NCI-H128 (cell line): Measurements from ENCODE around the gene MYH13.

Source experiments
- DNase-seq: peaks from one replicate; lab custom pipeline; 2025; ENCODE audit not compliant: unreplicated experiment; lab: John Stamatoyannopoulos, UW

Gene MYH13

DNA sequence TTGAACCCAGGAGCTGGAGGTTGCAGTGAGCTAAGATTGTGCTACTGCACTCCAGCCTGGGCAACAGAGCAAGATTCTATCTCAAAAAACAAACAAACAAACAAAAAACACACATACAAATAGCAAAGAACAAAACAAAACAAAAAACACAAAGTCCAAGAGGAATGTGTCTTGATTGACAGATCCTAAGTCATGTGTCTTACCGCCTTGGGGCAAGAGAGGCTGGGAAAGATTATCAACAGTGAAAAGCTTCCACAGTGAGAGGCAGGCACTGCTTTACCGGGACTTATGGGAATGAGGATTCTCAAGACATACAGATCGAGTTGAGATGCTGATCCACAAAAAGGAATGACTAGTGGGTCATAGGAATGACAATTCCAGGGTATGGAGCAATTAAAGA, 111.7 kb downstream of the MYH13 start:
- DNase-seq = no peak

DNA sequence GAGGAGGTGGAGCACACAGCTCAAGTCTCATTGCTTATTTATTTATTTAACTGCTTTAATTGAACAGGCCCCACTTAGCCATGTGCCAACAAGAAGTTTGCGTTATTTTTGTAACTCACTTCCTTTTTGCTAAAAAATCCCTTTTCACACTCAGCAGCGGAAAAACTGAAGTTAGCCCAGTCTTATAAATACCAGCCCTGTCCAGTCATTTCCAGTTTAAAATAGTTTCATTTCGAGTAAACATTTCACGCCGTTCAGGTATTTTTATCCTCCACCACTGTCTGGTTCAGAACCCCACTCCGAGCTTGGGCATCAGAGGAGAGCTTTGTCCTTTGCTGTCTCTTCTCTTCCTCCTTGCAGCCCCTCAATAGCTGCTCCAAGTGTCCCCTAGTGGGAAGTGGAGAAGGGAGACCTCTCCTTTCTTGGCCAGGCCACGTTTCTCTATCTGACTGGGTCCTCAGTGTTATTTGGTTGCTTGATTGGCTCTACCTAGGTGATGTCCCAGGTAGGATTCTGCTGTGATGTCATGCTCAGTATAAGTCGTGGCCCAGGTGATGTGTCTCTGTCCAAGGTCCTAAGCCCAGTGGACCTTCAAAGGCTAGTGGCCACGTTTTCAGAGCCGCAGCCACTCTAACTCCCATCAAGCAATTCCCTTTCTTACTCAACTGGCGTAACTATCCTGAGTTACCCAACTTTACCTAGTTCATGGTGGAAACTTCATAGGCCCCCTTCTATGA, 121.4 kb downstream of the MYH13 start:
- DNase-seq = no peak
